PC-3 (cell line): ENCODE results near the gene PRSS58.

Source experiments
- CTCF ChIP-seq: fragments of 300-600 bp; sonication (generic); conservative IDR thresholded peaks from 2 replicates; pipeline ENCODE4 v1.5.1; 2017; ENCODE audit warnings: antibody characterized with exemption, low read depth, mild to moderate bottlenecking, low read length
- EZH2phosphoT487 ChIP-seq: fragments of 300-600 bp; sonication (generic); IDR thresholded peaks from 2 replicates; pipeline ENCODE4 v1.6.1; 2018; ENCODE audit warnings: mild to moderate bottlenecking, antibody characterized with exemption, low read length, borderline replicate concordance

- TF ChIP-seq CTCF, result no peak
- no peak for TF ChIP-seq EZH2phosphoT487
These were observed at the start of gene PRSS58 for GRCh38 chr7:142257958-142258357.
